Measurements from ENCODE around the gene CRYBB3.
A peak's percentile ranks its signal among the peaks of the same experiment; 100 is the strongest.
"Not testable (repeated sequence)": the region's sequence is repeated elsewhere in the genome, so short reads cannot be mapped to it uniquely, and the experiment has no call there.

CRYBB3 gene

GRCh38 chr22:25176175-25176574 is 23.5 kb upstream of the CRYBB3 start:
- no peak for DNase-seq

DNA sequence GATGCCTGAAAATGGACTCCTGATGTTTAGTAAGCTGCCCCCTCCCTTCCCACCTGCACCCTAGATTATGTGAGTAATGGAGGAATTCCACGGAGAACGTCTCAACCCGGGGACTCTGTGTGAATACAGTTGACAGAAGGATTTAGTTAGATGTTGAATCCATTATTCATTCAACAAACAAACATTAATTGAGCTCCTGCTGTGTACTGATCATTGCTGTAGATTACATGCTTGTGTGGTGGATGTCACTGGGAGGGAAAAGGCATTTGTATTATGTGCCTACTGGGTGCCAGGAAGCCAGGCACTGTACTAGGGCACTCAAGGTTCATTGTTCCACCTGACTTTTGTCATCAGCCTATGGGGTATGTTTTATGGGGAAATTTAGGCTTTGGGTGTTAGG is 22.9 kb upstream of the CRYBB3 start:
- no peak for DNase-seq

DNA sequence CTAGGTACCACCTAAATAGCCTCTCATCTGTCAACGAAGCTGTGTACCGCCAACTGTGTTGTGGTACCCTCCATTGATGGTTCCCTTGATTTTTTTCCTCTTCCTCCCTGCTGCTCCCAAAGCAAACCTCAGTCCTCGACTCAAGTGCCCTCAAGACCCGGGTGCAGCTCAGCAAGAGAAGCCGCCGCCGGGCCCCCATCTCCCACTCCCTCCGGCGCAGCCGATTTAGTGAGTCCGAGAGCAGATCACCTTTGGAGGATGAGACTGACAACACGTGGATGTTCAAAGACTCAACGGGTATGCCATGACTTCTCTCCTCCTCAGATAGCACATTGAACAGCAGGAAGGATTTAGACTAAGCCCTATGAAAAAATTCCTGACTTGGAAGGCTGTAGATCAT is 22.4 kb upstream of the CRYBB3 start:
- DNase-seq, result no peak

DNA sequence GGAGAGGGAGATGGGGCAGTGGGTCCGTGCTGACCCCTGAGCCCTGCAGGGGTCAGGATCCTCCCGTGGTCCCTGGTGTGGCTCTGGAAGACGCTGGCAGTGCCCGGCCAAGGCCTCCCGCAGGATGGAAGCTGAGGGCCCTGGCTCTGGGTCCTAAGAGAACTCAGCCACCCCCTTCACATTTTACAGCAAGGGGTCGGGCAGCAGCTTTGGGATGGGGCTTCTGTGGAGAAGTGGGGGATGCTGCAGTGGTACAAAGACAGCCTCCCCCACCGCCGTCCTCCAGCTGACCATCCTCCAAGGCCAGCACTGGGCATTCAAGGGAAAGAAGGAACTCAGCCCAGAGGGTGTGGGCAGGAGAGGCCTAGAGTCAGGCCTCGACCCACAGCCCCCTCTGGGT is 21.8 kb upstream of the CRYBB3 start:
- no peak for DNase-seq

DNA sequence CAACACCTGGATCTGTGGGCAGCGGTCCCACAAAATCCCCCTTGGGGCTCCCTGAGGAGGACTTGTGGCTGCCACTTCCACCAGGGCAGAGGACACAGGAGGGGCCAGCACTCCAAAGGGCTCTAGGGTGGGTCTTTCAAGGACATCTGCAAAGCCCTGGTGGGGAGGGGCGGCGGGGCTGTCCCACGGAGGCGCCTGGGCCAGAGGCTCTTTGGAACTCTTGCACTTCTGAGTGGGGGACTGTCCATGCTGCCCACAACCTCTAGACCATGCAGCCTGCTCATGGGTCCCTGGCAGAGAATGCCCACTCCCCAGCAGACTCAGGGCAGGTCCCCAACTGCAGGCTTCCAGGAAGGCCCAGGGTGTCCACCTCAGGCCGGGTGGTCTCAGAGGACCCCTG is 21.3 kb upstream of the CRYBB3 start:
- DNase-seq, result not testable (repeated sequence)

DNA sequence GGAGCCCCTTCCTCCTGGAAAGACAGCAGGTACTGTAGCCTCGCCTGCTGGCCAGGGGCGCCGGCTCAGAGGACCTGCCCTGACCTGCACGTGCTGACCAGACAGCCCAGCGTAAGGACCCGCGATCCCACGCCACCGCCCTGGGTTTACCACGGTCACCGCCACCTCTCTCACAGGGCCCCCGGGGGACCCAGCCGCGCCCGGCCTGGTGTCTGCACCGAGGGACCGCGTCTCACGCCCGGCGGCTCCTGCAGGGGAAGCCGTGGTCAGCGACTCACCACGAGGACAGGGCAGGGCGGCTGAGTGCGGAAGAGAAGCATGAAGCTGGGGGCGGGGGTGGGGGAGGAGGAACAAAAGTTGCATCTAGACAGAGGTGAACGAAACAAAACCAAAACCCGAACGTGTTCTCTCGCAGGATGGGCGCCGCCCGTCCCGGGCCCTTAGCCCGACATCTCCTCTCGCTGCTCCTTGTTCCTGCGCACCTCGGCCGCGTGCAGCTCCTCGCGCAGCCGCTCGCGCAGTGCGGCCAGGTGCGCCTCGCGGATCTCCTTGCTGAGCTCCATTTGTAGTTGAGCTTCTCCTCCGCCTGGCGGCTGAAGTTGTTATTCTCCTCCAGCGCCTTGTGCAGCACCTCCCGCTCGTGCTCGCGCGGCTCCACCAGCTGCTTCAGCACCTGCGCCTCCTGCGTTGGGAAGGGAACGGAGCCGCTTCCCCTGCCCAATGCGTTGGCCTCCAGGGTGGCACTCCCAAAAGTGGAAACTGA is 20.6 kb upstream of the CRYBB3 start:
- DNase-seq, result not testable (repeated sequence)

GRCh38 chr22:25182131-25183110 is 17.2 kb upstream of the CRYBB3 start:
- no peak for DNase-seq

DNA sequence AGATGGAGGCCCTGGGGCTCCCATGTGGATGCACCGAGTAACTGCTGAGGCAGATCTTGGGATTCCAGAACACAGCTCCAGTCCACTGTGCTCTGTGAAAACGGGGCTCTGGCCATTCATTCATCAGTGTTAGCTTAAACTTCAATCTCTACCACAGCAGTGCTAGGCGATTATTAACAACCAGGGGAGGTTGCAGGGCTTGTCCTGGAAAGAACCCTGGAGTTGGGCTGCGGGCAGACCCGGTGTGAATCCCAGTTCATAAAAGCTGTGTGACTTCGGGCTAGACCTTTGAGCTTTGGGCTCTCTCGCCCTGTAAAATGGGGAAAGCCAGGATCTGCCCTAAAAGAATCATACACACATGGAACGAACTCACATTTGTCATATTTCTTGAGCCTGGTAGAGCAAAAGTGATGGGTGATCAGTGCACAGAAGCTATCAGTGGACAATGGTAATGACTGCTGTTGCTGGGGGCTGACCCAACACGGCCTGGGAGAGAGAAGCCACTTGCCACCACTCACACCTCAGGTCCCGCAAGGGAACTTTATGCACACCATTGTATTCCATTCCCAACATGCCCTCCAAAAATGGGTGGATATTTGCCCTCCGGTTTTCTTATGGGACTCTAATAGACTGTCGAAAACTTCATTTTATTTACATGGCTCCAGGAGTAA is 15.6 kb upstream of the CRYBB3 start:
- DNase-seq, result no peak

DNA sequence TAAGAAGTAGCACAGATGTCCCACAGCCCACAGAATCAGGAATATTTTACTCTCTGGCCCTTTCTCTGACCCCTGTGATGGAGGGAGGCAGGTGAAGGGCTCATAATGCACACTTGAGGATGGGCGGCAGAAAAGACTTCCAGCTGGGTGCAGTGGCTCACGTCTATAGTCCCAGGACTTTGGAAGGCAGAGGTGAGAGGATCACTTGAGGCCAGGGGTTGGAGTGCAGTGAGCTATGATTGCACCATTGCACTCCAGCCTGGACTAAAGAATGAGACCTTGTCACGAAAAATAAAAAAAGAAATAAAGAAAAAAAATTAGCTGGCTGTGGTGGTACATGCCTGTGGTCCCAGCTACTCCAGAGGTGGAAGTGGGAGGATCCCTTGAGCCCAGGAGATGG is 13.5 kb upstream of the CRYBB3 start:
- DNase-seq, result no peak

DNA sequence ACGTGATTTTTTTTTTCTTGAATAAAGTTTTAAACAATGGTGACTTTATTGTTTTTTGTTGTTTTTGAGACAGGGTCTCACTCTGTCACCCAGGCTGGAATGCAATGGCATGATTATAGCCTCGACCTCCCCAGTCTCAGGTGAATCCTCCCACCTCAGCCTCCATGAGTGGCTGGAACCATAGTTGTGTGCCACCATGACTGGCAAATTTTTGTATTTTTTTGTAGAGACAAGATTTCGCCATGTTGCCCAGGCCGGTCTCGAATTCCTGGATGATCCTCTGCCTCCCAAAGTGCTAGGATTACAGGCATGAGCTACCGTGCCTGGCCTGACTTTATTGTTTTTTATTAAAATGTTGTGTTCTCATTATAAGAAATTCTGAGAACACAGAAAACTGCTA is 12.2 kb upstream of the CRYBB3 start:
- no peak for DNase-seq

DNA sequence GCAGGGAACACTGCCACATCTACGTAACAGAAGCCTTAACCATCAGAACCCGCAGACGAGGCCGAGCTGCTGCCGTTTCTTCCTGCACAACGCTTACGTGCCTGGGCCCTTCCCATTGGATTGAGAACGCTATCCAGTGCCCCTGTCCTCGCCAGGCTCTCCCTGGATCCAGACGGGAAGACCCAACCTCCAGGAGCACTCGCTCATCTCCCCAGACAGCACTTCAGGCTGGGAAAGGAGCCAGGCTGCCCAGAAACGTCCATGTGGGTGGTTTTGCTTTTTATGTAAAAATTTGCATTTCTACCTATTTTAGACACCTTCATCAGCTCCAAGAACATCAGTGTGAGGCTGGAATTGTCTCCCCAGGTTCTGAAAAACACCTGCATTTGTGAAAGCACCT is 7.3 kb upstream of the CRYBB3 start:
- no peak for DNase-seq

DNA sequence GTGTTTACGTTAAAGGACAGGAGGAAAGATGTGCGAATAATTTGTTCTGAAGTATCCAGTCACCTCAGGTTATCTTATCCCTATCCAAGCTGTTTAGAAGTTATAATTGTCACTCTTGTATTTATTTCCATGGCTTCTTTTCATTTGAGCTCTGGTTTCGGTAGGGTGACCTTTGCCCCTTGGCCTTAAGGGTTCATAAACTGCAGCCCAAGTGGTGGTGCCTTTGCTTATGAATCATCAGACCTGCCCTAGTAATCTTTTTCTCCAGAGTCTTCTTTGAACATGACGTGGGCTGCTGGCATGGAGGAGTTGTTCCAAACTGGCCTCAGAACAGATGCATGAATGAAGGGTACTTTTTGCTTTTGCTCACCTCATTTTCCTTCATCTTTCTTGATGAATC is 6.5 kb upstream of the CRYBB3 start:
- no peak for DNase-seq

- DNase-seq, result no peak
Observed at GRCh38 chr22:25193548-25193947, 6.1 kb upstream of the CRYBB3 start.

- no peak for DNase-seq
Observed at GRCh38 chr22:25196326-25196725, 3.3 kb upstream of the CRYBB3 start.

DNA sequence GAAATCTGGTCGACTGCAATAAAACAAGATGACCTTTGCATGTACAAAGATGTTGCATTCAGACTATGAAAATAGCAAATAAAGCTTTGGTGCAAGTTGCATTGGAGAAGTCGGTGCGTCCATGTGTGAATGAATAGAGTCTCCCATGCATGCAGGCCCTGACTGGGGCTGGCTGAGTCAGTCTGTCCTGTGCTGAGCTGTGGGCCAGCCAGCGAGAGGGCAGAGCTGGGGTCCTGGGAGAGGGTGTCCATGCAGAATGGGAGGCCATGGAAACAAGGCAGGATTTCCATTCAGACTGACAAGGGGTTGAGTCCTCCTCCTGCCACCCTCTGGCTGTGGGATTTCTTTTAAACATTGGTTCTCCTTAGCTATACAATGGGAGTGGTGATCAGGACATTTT is 2.3 kb upstream of the CRYBB3 start:
- no peak for DNase-seq

GRCh38 chr22:25200967-25201366 is 1.3 kb downstream of the CRYBB3 start:
- no peak for DNase-seq

- no peak for DNase-seq
Observed at GRCh38 chr22:25201557-25202273, 2.1 kb downstream of the CRYBB3 start.

- peak; percentile 58 to 62 for DNase-seq
Observed at GRCh38 chr22:25202290-25202921, 2.7 kb downstream of the CRYBB3 start.

- no peak for DNase-seq
Observed at GRCh38 chr22:25203082-25203481, 3.4 kb downstream of the CRYBB3 start.

DNA sequence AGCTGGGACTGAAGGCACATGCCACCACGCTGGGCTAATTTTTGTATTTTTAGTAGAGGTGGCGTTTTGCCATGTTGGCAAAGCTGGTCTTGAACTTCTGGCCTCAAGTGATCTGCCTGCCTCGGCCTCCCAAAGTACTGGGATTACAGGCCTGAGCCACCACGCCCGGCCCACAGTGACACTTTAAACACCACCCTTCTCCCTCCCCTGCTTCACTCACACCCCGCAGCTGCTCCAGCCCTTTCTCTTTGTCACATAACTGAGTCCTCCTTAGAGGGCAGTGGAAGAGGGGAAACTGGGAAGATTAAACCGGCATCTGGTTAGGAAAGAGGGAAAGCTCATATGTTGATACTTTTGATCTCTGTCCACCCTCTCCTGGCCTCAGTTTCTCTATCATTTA is 4.9 kb downstream of the CRYBB3 start:
- DNase-seq, result not testable (repeated sequence)

DNA sequence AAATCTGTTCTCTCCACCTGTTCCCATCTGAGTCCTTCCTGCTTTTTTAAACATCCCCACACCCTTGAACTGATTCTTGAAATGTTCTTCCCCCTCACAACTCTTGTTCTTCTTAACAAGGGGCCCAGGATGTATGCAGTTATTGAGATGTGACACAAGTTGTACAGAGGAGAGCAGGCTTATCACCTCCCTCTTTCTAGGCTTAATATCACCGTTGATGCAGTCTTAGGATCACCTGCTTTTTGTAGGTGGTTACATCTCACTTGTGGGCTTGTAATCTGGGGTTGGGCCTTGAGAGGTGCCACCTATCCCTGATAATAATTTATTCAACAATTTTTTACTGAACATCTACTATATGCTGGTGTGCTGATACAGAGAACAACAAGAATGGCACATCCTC is 6.2 kb downstream of the CRYBB3 start:
- no peak for DNase-seq

GRCh38 chr22:25206998-25207397 is 7.3 kb downstream of the CRYBB3 start:
- DNase-seq, result no peak
